Activated CD4-positive, alpha-beta memory T cell treated with anti-CD3 and anti-CD28 coated beads for 36 hours (primary cell): ENCODE results near the gene CNIH2. TPM values are rescaled to one million over a fixed set of nuclear protein-coding genes. Genes with fewer than 3 reads are reported as not detected.
A peak's percentile ranks its signal among the peaks of the same experiment; 100 is the strongest.
"Not testable (repeated sequence)": the region's sequence is repeated elsewhere in the genome, so short reads cannot be mapped to it uniquely, and the experiment has no call there.

Experiments used
- CTCF ChIA-PET: fragments of 350-600 bp; sonication (Branson Sonifier 250); formaldehyde crosslinking; loops from one replicate; lab custom pipeline; 2021; ENCODE audit warnings: antibody characterized with exemption, inconsistent platforms; lab: Charles Lee
- POLR2A ChIA-PET: fragments of 350-600 bp; sonication (Branson Sonifier 250); formaldehyde crosslinking; loops from one replicate; lab custom pipeline; 2021; ENCODE audit warnings: antibody characterized with exemption; lab: Charles Lee
- DNase-seq: peaks from one replicate; pipeline ENCODE4 v3.0.0-alpha.2; 2020
- H3K27ac Mint-ChIP-seq: one replicate; pipeline ENCODE4 v1.8.0; 2021; ENCODE audit warnings: mixed read lengths
- H3K27me3 Mint-ChIP-seq: one replicate; pipeline ENCODE4 v1.8.0; 2021; ENCODE audit warnings: mixed read lengths
- H3K36me3 Mint-ChIP-seq: one replicate; pipeline ENCODE4 v1.8.0; 2021; ENCODE audit warnings: mixed read lengths
- H3K4me1 Mint-ChIP-seq: one replicate; pipeline ENCODE4 v1.8.0; 2021; ENCODE audit warnings: low read depth, mixed read lengths
- H3K4me3 Mint-ChIP-seq: one replicate; pipeline ENCODE4 v1.8.0; 2021; ENCODE audit warnings: mild to moderate bottlenecking, mixed read lengths
- H3K9me3 Mint-ChIP-seq: one replicate; pipeline ENCODE4 v1.8.0; 2021; ENCODE audit warnings: mixed read lengths
- intact Hi-C: fragments of 100-400 bp; cut with micrococcal nuclease; formaldehyde crosslinking; loops from one replicate; pipeline ENCODE4 v1.15.1; 2023
- total RNA-seq, 2 experiments: library from RNA; stranded (reverse); gene quantifications; one replicate each; pipeline ENCODE4 v1.2.3, GENCODE V29; 2021

CNIH2 gene
- total RNA-seq, 2 experiments from 2014 or later = 0.39 to 1.5 TPM

- Mint-ChIP-seq H3K4me3 (peak overlapping the region; percentile 86), H3K9me3 (no peaks in the 10 kb centered on the region), H3K36me3 (peaks cover 21% of the 10 kb centered on the region), H3K27ac (peak overlapping the region; percentile 90), H3K4me1 (peaks cover 31% of the 10 kb centered on the region), H3K27me3 (no peaks in the 10 kb centered on the region)
- peak; percentile 93 for DNase-seq
- intact Hi-C loops = loop anchor here (1.0 to 5.0 kb wide), 8 partner anchors 15 to 408 kb away; partner anchors contain the start of genes BRMS1, SF3B2 and YIF1A
- POLR2A ChIA-PET = interaction anchor here (0.9 to 2.4 kb wide), 5 partner anchors 10 to 216 kb away, joined by 3 to 17 read pairs (median 6); partner anchors contain the start of genes SF3B2 and YIF1A
- CTCF ChIA-PET = interaction anchor here (0.8 to 4.2 kb wide), 5 partner anchors 12 to 45 kb away, joined by 3 to 22 read pairs (median 4); partner anchors contain the start of gene YIF1A
Observed at GRCh38 chr11:66267379-66268243, 10.4 kb upstream of the CNIH2 start.

- peak; percentile 100 for DNase-seq
- intact Hi-C loops = loop anchor here (1.0 to 5.0 kb wide), 7 partner anchors 14 to 409 kb away; partner anchors contain the start of genes BRMS1, SF3B2 and YIF1A
- H3K36me3 Mint-ChIP-seq = peaks cover 27% of the 10 kb centered on the region
- H3K4me3 Mint-ChIP-seq = peak within 1 kb of the TSS; percentile 86
- ChIA-PET POLR2A (interaction anchor here (0.9 to 2.4 kb wide), 5 partner anchors 9 to 216 kb away, joined by 3 to 17 read pairs (median 6); partner anchors contain the start of genes SF3B2 and YIF1A), CTCF (interaction anchor here (0.8 to 4.2 kb wide), 5 partner anchors 12 to 46 kb away, joined by 3 to 22 read pairs (median 4); partner anchors contain the start of gene YIF1A)
- H3K27ac Mint-ChIP-seq = peak within 1 kb of the TSS; percentile 90
- peaks cover 32% of the 10 kb centered on the region for H3K4me1 Mint-ChIP-seq
- H3K27me3 Mint-ChIP-seq = no peaks in the 10 kb centered on the region
- no peaks in the 10 kb centered on the region for H3K9me3 Mint-ChIP-seq
Observed at GRCh38 chr11:66268244-66268951, 9.6 kb upstream of the CNIH2 start, which contains the start of gene RAB1B. Gene RAB1B, plus strand, starts transcription at chr11:66268639. Its CDS starts 41 bp downstream, at chr11:66268680.

DNA sequence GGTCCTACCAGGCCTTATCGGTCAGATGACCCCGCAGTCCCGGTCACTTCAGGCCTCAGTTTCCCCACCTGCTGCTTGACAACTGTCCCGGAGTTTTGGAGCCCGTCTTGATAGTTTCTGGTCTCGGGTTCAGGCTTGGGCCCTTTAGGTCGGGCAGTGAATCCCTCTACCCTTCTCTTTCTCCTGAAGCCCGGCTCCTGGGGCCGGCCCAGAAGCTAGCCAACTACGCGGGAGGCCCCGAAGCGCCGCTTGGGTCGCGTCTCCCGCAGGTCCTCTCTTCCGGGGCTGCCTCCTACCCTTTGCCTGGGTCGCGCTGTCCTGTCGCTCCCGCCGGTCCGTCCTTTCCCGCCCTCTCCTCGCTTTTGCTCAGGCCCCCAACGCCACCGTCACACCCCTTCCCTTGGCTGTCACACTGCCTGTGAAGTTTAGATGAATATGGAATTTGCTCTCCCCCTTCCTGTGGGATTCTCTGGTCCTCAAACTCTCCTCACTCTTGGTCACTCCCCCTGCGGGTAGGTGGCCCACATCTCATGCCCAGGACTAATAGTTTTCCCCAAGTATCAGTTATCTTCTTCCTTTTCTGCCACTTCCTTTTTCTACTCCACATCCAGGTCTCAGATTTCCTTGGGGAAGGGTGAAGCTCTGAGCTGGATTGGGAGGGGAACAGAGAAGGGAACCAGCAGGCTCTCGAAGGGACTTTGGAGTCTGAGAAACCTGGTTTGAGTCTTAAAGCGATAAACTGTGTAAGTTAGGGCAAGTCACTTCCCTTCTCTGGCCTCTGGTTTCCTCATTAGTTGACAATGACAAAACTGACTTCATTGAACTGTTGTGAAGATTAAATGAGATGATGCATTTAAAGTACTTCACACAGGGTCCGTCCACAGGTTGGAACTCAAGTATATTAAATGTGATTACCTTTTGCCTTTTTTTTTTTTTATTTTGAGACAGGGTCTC lies 8.7 kb upstream of the CNIH2 start:
- Mint-ChIP-seq H3K4me1 (peaks cover 32% of the 10 kb centered on the region), H3K36me3 (peaks cover 29% of the 10 kb centered on the region), H3K9me3 (no peaks in the 10 kb centered on the region), H3K27ac (peak overlapping the region; percentile 90), H3K27me3 (no peaks in the 10 kb centered on the region), H3K4me3 (peak overlapping the region; percentile 86)
- peak; percentile 34 for DNase-seq
- ChIA-PET POLR2A (interaction anchor here (2.4 kb wide), 1 partner anchor 19 kb away, joined by 17 read pairs; the partner anchor contains the start of gene YIF1A), CTCF (interaction anchor here (4.2 kb wide), 1 partner anchor 13 kb away, joined by 22 read pairs; no protein-coding TSS in a partner anchor)
- intact Hi-C loops = loop anchor here (1.0 to 5.0 kb wide), 7 partner anchors 13 to 410 kb away; partner anchors contain the start of genes BRMS1, SF3B2 and YIF1A

GRCh38 chr11:66271816-66272215 lies 6.2 kb upstream of the CNIH2 start:
- Mint-ChIP-seq H3K9me3 (no peaks in the 10 kb centered on the region), H3K36me3 (peaks cover 27% of the 10 kb centered on the region), H3K4me3 (no peak overlapping the region), H3K4me1 (peaks cover 30% of the 10 kb centered on the region), H3K27me3 (no peaks in the 10 kb centered on the region), H3K27ac (no peak overlapping the region)
- POLR2A ChIA-PET = interaction anchor here (1.3 kb wide), 1 partner anchor 9 kb away, joined by 3 read pairs; no protein-coding TSS in a partner anchor
- intact Hi-C loops = no loop called here
- no peak for DNase-seq
- CTCF ChIA-PET = interaction anchor here (2.2 to 2.5 kb wide), 2 partner anchors 11 to 50 kb away, joined by 8 to 16 read pairs; no protein-coding TSS in a partner anchor

- no peak for DNase-seq
- no peak overlapping the region for H3K27ac Mint-ChIP-seq
- no peaks in the 10 kb centered on the region for H3K9me3 Mint-ChIP-seq
- ChIA-PET POLR2A (no interaction called here), CTCF (interaction anchor here (1.2 to 2.5 kb wide), 3 partner anchors 10 to 91 kb away, joined by 3 to 16 read pairs (median 8); no protein-coding TSS in a partner anchor)
- H3K4me3 Mint-ChIP-seq = no peak overlapping the region
- peaks cover 22% of the 10 kb centered on the region for H3K36me3 Mint-ChIP-seq
- H3K27me3 Mint-ChIP-seq = no peaks in the 10 kb centered on the region
- peaks cover 24% of the 10 kb centered on the region for H3K4me1 Mint-ChIP-seq
- intact Hi-C loops = no loop called here
Observed at GRCh38 chr11:66272596-66272995, 5.4 kb upstream of the CNIH2 start.

GRCh38 chr11:66274219-66274618 lies 3.8 kb upstream of the CNIH2 start:
- ChIA-PET CTCF (no interaction called here), POLR2A (no interaction called here)
- Mint-ChIP-seq H3K27me3 (no peaks in the 10 kb centered on the region), H3K9me3 (no peaks in the 10 kb centered on the region), H3K4me3 (no peak overlapping the region), H3K36me3 (peaks cover 21% of the 10 kb centered on the region), H3K4me1 (peaks cover 22% of the 10 kb centered on the region), H3K27ac (no peak overlapping the region)
- intact Hi-C loops = no loop called here
- DNase-seq = no peak

- DNase-seq = no peak
- H3K9me3 Mint-ChIP-seq = no peaks in the 10 kb centered on the region
- CTCF ChIA-PET = no interaction called here
- H3K4me3 Mint-ChIP-seq = no peak overlapping the region
- peaks cover 16% of the 10 kb centered on the region for H3K36me3 Mint-ChIP-seq
- intact Hi-C loops = no loop called here
- no peak overlapping the region for H3K27ac Mint-ChIP-seq
- H3K4me1 Mint-ChIP-seq = peaks cover 13% of the 10 kb centered on the region
- POLR2A ChIA-PET = no interaction called here
- no peaks in the 10 kb centered on the region for H3K27me3 Mint-ChIP-seq
Observed at GRCh38 chr11:66275396-66275795, 2.6 kb upstream of the CNIH2 start.

- no peak overlapping the region for H3K27ac Mint-ChIP-seq
- H3K27me3 Mint-ChIP-seq = no peaks in the 10 kb centered on the region
- H3K9me3 Mint-ChIP-seq = no peaks in the 10 kb centered on the region
- no peak for DNase-seq
- H3K4me1 Mint-ChIP-seq = peaks cover 9% of the 10 kb centered on the region
- intact Hi-C loops = no loop called here
- H3K36me3 Mint-ChIP-seq = peaks cover 13% of the 10 kb centered on the region
- ChIA-PET CTCF (no interaction called here), POLR2A (no interaction called here)
- no peak overlapping the region for H3K4me3 Mint-ChIP-seq
Observed at GRCh38 chr11:66275984-66276612, 1.9 kb upstream of the CNIH2 start.

DNA sequence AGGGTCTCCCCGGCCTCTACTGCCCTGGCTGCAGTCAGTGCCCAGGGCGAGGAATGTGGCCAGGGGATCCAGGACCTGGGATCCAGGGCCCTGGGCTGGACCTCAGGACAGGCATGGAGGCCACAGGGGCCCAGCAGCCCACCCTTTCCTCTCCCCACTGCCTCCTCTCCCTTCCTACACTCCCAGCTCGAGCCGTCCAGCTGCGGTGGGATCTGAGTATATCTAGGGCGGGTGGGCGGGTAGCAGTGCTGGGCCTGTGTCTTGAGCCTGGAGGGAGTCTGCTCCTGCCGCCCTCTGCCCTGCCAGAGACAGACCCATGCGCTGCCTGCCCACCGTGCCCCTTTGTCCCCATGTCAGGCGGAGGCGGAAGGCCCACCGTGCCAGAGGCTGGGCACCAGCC lies 1.4 kb upstream of the CNIH2 start:
- H3K9me3 Mint-ChIP-seq, H3K27me3 Mint-ChIP-seq, H3K4me1 Mint-ChIP-seq, DNase-seq, intact Hi-C loops, H3K4me3 Mint-ChIP-seq, H3K27ac Mint-ChIP-seq: not testable (repeated sequence)
- ChIA-PET POLR2A (interaction anchor here (0.9 kb wide), 2 partner anchors 9 to 11 kb away, joined by 3 to 5 read pairs; no protein-coding TSS in a partner anchor), CTCF (interaction anchor here (0.7 kb wide), 1 partner anchor 55 kb away, joined by 3 read pairs; no protein-coding TSS in a partner anchor)
- H3K36me3 Mint-ChIP-seq = peaks cover 13% of the 10 kb centered on the region

- ChIA-PET POLR2A (interaction anchor here (0.9 kb wide), 2 partner anchors 9 to 10 kb away, joined by 3 to 5 read pairs; no protein-coding TSS in a partner anchor), CTCF (interaction anchor here (0.6 to 0.7 kb wide), 2 partner anchors 18 to 56 kb away, joined by 3 read pairs; no protein-coding TSS in a partner anchor)
- H3K9me3 Mint-ChIP-seq, intact Hi-C loops, H3K4me3 Mint-ChIP-seq, H3K4me1 Mint-ChIP-seq, H3K27me3 Mint-ChIP-seq, H3K27ac Mint-ChIP-seq, DNase-seq: not testable (repeated sequence)
- peaks cover 11% of the 10 kb centered on the region for H3K36me3 Mint-ChIP-seq
Observed at GRCh38 chr11:66277064-66277463, 911 bp upstream of the CNIH2 start.
